ENCODE results near the gene FARSB. TPM values are rescaled to one million over a fixed set of nuclear protein-coding genes. Genes with fewer than 3 reads are reported as not detected.
"Not testable (repeated sequence)": the region's sequence is repeated elsewhere in the genome, so short reads cannot be mapped to it uniquely, and the experiment has no call there.

FARSB gene
- total RNA-seq, 1 donor from 2014 or later: 15.5 TPM

GRCh38 chr2:222698276-222698675, 42.4 kb upstream of the FARSB start:
- Mint-ChIP-seq H3K27me3 (ENCODE audit: low read depth) (no peaks in the 10 kb centered on the region), H3K4me3 (ENCODE audit: unreplicated experiment) (no peak overlapping the region), H3K4me1 (ENCODE audit: low read depth) (peaks cover 11% of the 10 kb centered on the region), H3K27ac (ENCODE audit: unreplicated experiment) (no peak overlapping the region), H3K9me3 (ENCODE audit: low read depth) (no peaks in the 10 kb centered on the region), H3K36me3 (ENCODE audit: low read depth) (no peaks in the 10 kb centered on the region)
- no peak for DNase-seq (ENCODE audit: low spot score)
- TF ChIP-seq, protein P1, sequence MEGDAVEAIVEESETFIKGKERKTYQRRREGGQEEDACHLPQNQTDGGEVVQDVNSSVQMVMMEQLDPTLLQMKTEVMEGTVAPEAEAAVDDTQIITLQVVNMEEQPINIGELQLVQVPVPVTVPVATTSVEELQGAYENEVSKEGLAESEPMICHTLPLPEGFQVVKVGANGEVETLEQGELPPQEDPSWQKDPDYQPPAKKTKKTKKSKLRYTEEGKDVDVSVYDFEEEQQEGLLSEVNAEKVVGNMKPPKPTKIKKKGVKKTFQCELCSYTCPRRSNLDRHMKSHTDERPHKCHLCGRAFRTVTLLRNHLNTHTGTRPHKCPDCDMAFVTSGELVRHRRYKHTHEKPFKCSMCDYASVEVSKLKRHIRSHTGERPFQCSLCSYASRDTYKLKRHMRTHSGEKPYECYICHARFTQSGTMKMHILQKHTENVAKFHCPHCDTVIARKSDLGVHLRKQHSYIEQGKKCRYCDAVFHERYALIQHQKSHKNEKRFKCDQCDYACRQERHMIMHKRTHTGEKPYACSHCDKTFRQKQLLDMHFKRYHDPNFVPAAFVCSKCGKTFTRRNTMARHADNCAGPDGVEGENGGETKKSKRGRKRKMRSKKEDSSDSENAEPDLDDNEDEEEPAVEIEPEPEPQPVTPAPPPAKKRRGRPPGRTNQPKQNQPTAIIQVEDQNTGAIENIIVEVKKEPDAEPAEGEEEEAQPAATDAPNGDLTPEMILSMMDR (IDR thresholded peaks at IDR 0.05): no peak

DNA sequence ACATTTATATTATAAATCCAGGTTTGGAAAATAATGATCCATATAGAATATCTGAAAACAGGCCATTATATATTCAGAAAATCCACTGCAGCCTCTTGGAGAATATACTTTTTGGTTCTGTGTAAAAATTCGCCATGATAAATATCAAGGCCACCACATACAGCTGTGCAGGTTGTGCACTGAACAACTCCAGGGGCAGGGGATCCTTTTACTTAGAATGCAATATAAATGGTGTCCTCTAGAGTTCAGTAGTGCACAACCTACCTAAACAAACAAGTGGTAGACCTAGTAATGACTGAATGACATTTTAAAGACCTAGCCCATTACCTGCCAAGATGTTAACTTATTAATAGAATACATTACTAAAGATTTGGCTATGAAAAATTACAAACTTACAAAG, 37.9 kb upstream of the FARSB start:
- H3K4me1 Mint-ChIP-seq (ENCODE audit: low read depth): peaks cover 17% of the 10 kb centered on the region
- H3K9me3 Mint-ChIP-seq (ENCODE audit: low read depth): no peaks in the 10 kb centered on the region
- no peaks in the 10 kb centered on the region for H3K27me3 Mint-ChIP-seq (ENCODE audit: low read depth)
- DNase-seq (ENCODE audit: low spot score): no peak
- H3K27ac Mint-ChIP-seq (ENCODE audit: unreplicated experiment): no peak overlapping the region
- H3K36me3 Mint-ChIP-seq (ENCODE audit: low read depth): no peaks in the 10 kb centered on the region
- H3K4me3 Mint-ChIP-seq (ENCODE audit: unreplicated experiment): no peak overlapping the region
- TF ChIP-seq, protein P1 (IDR thresholded peaks at IDR 0.05): peak; percentile 65

DNA sequence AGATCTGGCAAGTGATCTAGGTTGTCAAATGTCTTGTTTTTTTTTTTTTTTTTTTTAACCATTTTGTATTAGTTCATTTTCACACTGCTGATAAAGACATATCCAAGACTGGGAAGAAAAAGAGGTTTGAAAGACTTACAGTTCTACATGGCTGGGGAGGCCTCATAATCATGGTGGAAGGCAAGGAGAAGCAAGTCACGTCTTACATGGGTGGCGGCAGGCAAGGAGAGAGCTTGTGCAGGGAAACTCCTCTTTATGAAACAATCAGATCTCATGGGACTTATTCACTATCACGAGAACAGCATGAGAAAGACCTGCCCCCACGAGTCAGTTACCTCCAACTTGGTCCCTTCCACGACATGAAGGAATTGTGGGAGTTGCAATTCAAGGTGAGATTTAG, 37.5 kb upstream of the FARSB start:
- not testable (repeated sequence) for H3K36me3 Mint-ChIP-seq (ENCODE audit: low read depth); H3K4me3 Mint-ChIP-seq (ENCODE audit: unreplicated experiment); H3K27me3 Mint-ChIP-seq (ENCODE audit: low read depth); H3K27ac Mint-ChIP-seq (ENCODE audit: unreplicated experiment); H3K9me3 Mint-ChIP-seq (ENCODE audit: low read depth); DNase-seq (ENCODE audit: low spot score)
- peaks cover 14% of the 10 kb centered on the region for H3K4me1 Mint-ChIP-seq (ENCODE audit: low read depth)

DNA sequence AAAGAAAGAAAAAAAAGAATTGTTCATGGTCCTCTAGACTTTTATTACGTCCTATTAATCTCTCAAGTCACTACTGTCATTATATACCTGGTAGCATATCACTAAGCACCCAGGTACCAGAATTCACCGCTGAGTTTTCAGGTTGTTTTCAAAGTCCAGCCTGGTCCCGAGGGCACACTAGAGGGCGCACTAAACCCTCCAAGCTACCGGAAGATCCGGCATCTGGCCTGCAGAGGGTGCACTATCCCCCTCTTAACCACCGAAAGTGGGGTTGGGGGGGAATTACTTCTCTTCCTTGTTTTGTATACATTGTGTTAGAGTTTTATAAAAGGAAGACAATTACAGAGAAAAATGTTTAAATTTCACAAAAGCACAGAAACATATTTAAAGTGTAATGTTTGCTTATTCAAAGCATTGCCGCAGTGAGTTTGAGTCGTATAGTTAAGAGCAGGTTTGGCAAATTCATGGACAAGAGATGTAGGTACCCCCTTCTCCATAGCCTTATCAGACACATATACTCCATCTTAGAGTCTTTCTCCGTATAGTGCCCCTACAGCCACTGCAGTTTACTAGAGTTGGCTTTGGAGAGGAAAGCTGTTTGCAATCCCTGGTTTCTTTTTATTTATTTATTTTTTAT, 34.8 kb upstream of the FARSB start:
- Mint-ChIP-seq H3K27me3 (ENCODE audit: low read depth) (peaks cover 2% of the 10 kb centered on the region), H3K36me3 (ENCODE audit: low read depth) (no peaks in the 10 kb centered on the region), H3K27ac (ENCODE audit: unreplicated experiment) (no peak overlapping the region), H3K4me3 (ENCODE audit: unreplicated experiment) (no peak overlapping the region), H3K4me1 (ENCODE audit: low read depth) (peaks cover 13% of the 10 kb centered on the region), H3K9me3 (ENCODE audit: low read depth) (no peaks in the 10 kb centered on the region)
- TF ChIP-seq, protein P1 (IDR thresholded peaks at IDR 0.05): peak; percentile 100
- no peak for DNase-seq (ENCODE audit: low spot score)

DNA sequence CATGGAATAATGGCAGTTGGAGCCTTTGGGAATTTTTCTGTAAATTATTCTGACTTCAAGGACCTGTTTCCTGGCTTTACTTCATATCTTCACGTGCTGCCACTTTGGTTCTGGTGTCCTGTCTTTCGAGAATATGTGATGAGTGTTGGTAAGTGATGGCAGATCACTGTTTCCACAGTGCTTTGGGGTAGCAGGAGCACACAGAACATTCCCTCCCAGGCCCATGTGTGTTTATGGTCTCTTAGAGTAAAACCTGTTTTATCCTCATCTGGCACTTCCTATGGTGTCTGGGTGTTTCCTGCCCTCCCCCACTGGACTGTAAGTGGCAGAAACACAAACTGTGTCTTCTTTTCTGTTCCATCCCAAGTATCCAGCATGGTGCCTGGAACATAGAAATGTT, 33.4 kb upstream of the FARSB start:
- no peak for DNase-seq (ENCODE audit: low spot score)
- Mint-ChIP-seq H3K4me3 (ENCODE audit: unreplicated experiment) (no peak overlapping the region), H3K27me3 (ENCODE audit: low read depth) (peaks cover 2% of the 10 kb centered on the region), H3K9me3 (ENCODE audit: low read depth) (no peaks in the 10 kb centered on the region), H3K36me3 (ENCODE audit: low read depth) (no peaks in the 10 kb centered on the region), H3K27ac (ENCODE audit: unreplicated experiment) (peak overlapping the region; percentile 27), H3K4me1 (ENCODE audit: low read depth) (peaks cover 13% of the 10 kb centered on the region)
- TF ChIP-seq, protein P1 (IDR thresholded peaks at IDR 0.05): no peak

GRCh38 chr2:222688917-222689316, 33.0 kb upstream of the FARSB start:
- Mint-ChIP-seq H3K27me3 (ENCODE audit: low read depth) (peaks cover 2% of the 10 kb centered on the region), H3K27ac (ENCODE audit: unreplicated experiment) (no peak overlapping the region), H3K9me3 (ENCODE audit: low read depth) (no peaks in the 10 kb centered on the region), H3K36me3 (ENCODE audit: low read depth) (no peaks in the 10 kb centered on the region), H3K4me1 (ENCODE audit: low read depth) (peaks cover 13% of the 10 kb centered on the region), H3K4me3 (ENCODE audit: unreplicated experiment) (no peak overlapping the region)
- DNase-seq (ENCODE audit: low spot score): no peak
- TF ChIP-seq, protein P1 (IDR thresholded peaks at IDR 0.05): no peak
